ENCODE results near the gene GFER. TPM values are rescaled to one million over a fixed set of nuclear protein-coding genes. Genes with fewer than 3 reads are reported as not detected.
"Not testable (repeated sequence)": the region's sequence is repeated elsewhere in the genome, so short reads cannot be mapped to it uniquely, and the experiment has no call there.

Gene GFER
- total and polyA plus RNA-seq, 7 donors = 18.9 to 53.2 (median 34.2) TPM

- ATAC-seq = peak; percentile 85 to 89 (median 87)
- TF ChIP-seq CTCF (IDR thresholded peaks at IDR 0.05) = peak; percentile 71
- intact Hi-C loops (cut with DNase I) = no loop called here
- peak within 1 kb of the TSS; percentile 87 for H3K27ac ChIP-seq
- H3K36me3 ChIP-seq (ENCODE audit: insufficient read depth in 1 of 2, low read depth in 1 of 2) = peaks cover 0 to 32% of the 10 kb centered on the region in 2 donors
- peaks cover 27% of the 10 kb centered on the region for H3K4me1 ChIP-seq
- H3K4me3 ChIP-seq = peak within 1 kb of the TSS; percentile 92
- no peaks in the 10 kb centered on the region for H3K27me3 ChIP-seq (ENCODE audit: insufficient read depth in 3 of 3, low read length in 2 of 3)
- 1% methylated on average over 70 to 79 of the region's 79 CpGs for WGBS, 3 donors
- no peaks in the 10 kb centered on the region for H3K9me3 ChIP-seq
- DNase-seq = peak; percentile 94 to 97
These were observed 24.5 kb upstream of the GFER start, which contains the start of gene NDUFB10 for GRCh38 chr16:1959269-1960039. Gene NDUFB10, plus strand, starts transcription at chr16:1959538. Its CDS starts 87 bp downstream, at chr16:1959625.

GRCh38 chr16:1960665-1961630 is 23.0 kb upstream of the GFER start:
- H3K36me3 ChIP-seq (ENCODE audit: insufficient read depth in 1 of 2, low read depth in 1 of 2) = peaks cover 0 to 32% of the 10 kb centered on the region in 2 donors
- H3K9me3 ChIP-seq = no peaks in the 10 kb centered on the region
- DNase-seq (no peak), ATAC-seq (no peak)
- intact Hi-C loops (cut with DNase I) = no loop called here
- H3K4me3 ChIP-seq = peak overlapping the region; percentile 92
- no peaks in the 10 kb centered on the region for H3K27me3 ChIP-seq (ENCODE audit: insufficient read depth in 3 of 3, low read length in 2 of 3)
- H3K4me1 ChIP-seq = peaks cover 31% of the 10 kb centered on the region
- no peak for TF ChIP-seq CTCF (IDR thresholded peaks at IDR 0.05)
- WGBS, 3 donors = 40 to 49% (median 41%) methylated on average over 20 of the region's 20 CpGs
- H3K27ac ChIP-seq = peak overlapping the region; percentile 87

- Histone ChIP-seq H3K27ac (no peak overlapping the region), H3K4me1 (peaks cover 34% of the 10 kb centered on the region), H3K4me3 (no peak overlapping the region), H3K36me3 (ENCODE audit: insufficient read depth in 1 of 2, low read depth in 1 of 2) (peaks cover 0 to 32% of the 10 kb centered on the region in 2 donors), H3K9me3 (no peaks in the 10 kb centered on the region), H3K27me3 (ENCODE audit: insufficient read depth in 3 of 3, low read length in 2 of 3) (no peaks in the 10 kb centered on the region)
- no peak for DNase-seq
- no peak for TF ChIP-seq CTCF (IDR thresholded peaks at IDR 0.05)
- WGBS, 3 donors = 47 to 64% (median 52%) methylated on average over 6 of the region's 6 CpGs
- intact Hi-C loops (cut with DNase I) = no loop called here
- no peak for ATAC-seq
These were observed 22.3 kb upstream of the GFER start for GRCh38 chr16:1961651-1962067.

GRCh38 chr16:1962161-1963153 is 21.5 kb upstream of the GFER start:
- DNase-seq; ATAC-seq; intact Hi-C loops (cut with DNase I); H3K27ac ChIP-seq; H3K9me3 ChIP-seq; H3K27me3 ChIP-seq (ENCODE audit: insufficient read depth in 3 of 3, low read length in 2 of 3): not testable (repeated sequence)
- H3K36me3 ChIP-seq (ENCODE audit: insufficient read depth in 1 of 2, low read depth in 1 of 2) = peaks cover 0 to 32% of the 10 kb centered on the region in 2 donors
- peak overlapping the region; percentile 78 for H3K4me3 ChIP-seq
- peaks cover 34% of the 10 kb centered on the region for H3K4me1 ChIP-seq
- WGBS, 3 donors = 81 to 82% (median 81%) methylated on average over 29 to 37 of the region's 37 CpGs
